K562 (cell line): ENCODE measurements around the gene ANAPC2. TPM values are rescaled to one million over a fixed set of nuclear protein-coding genes. Genes with fewer than 3 reads are reported as not detected.

Experiments
- ADNP ChIP-seq: fragments of 200-800 bp; sonication (Bioruptor generic); IDR thresholded peaks from 2 replicates; pipeline ENCODE4 v1.6.1; 2016; ENCODE audit warnings: missing genetic modification characterization, missing compliant biosample characterization
- CBX2 ChIP-seq: fragments of 200-600 bp; sonication (generic); IDR thresholded peaks from one replicate; pipeline ENCODE4 v1.6.1; 2012; ENCODE audit warnings: mild to moderate bottlenecking, low read length, inconsistent platforms; ENCODE audit not compliant: insufficient read depth, poor library complexity, severe bottlenecking
- CGGBP1 ChIP-seq: fragments of 250-450 bp; sonication (Bioruptor Pico); IDR thresholded peaks from 2 replicates; pipeline ENCODE4 v1.9.0; 2021; ENCODE audit warnings: mild to moderate bottlenecking
- ESRRA ChIP-seq: fragments of 450-650 bp; IDR thresholded peaks from 2 replicates; pipeline ENCODE4 v1.6.1; 2014; ENCODE audit warnings: low read depth, mild to moderate bottlenecking, moderate library complexity, borderline replicate concordance
- FOXJ2 ChIP-seq: fragments of 200-800 bp; sonication (Bioruptor generic); IDR thresholded peaks from 2 replicates; pipeline ENCODE4 v1.6.1; 2016; ENCODE audit warnings: missing genetic modification characterization, missing compliant biosample characterization
- HIVEP1 ChIP-seq: fragments of 250-450 bp; sonication (Bioruptor Pico); IDR thresholded peaks from 2 replicates; pipeline ENCODE4 v1.4.0; 2020; ENCODE audit warnings: mild to moderate bottlenecking
- HSF4 ChIP-seq: fragments of 250-450 bp; sonication (Bioruptor Pico); IDR thresholded peaks from 2 replicates; pipeline ENCODE4 v2.1.2; 2022; ENCODE audit warnings: mild to moderate bottlenecking, moderate library complexity, borderline replicate concordance
- IRF2 ChIP-seq: sonication (generic); formaldehyde crosslinking; IDR thresholded peaks from 2 replicates; pipeline ENCODE4 v1.8.1; 2022; ENCODE audit warnings: mild to moderate bottlenecking, missing genetic modification reagents
- L3MBTL2 ChIP-seq: fragments of 450-650 bp; IDR thresholded peaks from 2 replicates; pipeline ENCODE4 v1.6.1; 2016; ENCODE audit warnings: mild to moderate bottlenecking, moderate library complexity
- MGA ChIP-seq: fragments of 450-650 bp; IDR thresholded peaks from 2 replicates; pipeline ENCODE4 v1.6.1; 2016; ENCODE audit warnings: mild to moderate bottlenecking, moderate library complexity
- RBM34 ChIP-seq: fragments of 200-400 bp; formaldehyde crosslinking; IDR thresholded peaks from 2 replicates; pipeline ENCODE4 v1.6.1; 2018; ENCODE audit warnings: low read length, borderline replicate concordance; ENCODE audit not compliant: insufficient read depth
- USF2 ChIP-seq: sonication (generic); formaldehyde crosslinking; IDR thresholded peaks from 2 replicates; pipeline ENCODE4 v1.5.0; 2020; ENCODE audit warnings: missing genetic modification reagents
- ZNF121 ChIP-seq: sonication (generic); formaldehyde crosslinking; conservative IDR thresholded peaks from 2 replicates; pipeline ENCODE4 v1.8.0; 2022; ENCODE audit warnings: missing genetic modification reagents
- ZNF232 ChIP-seq: sonication (generic); formaldehyde crosslinking; IDR thresholded peaks from 2 replicates; pipeline ENCODE4 v1.8.0; 2022; ENCODE audit warnings: mild to moderate bottlenecking, missing genetic modification reagents
- ZNF695 ChIP-seq: fragments of 450-650 bp; formaldehyde crosslinking; IDR thresholded peaks from 2 replicates; pipeline ENCODE4 v1.4.0; 2020; ENCODE audit warnings: mild to moderate bottlenecking, moderate library complexity
- ZNF778 ChIP-seq: fragments of 450-650 bp; formaldehyde crosslinking; IDR thresholded peaks from 2 replicates; pipeline ENCODE4 v1.4.0; 2020; ENCODE audit warnings: mild to moderate bottlenecking, moderate library complexity
- polyA plus RNA-seq, 8 experiments: library from polyadenylated mRNA; depleted of rRNA in 4 of 8; stranded (reverse) in 5 of 8; unstranded in 3 of 8; fragments of >200 nt; fragmentation: Nextera tagmentation in 2 of 8; fragmentation: Illumina TruSeq in 1 of 8; extraction: Ambion mirVana in 2 of 8; extraction: Trizol in 1 of 8; gene quantifications; 2 replicates each; pipeline versions ENCODE4 v1.2.1 to v1.2.3, GENCODE V29; 2011 to 2014; ENCODE audit warnings: inconsistent platforms in 1 of 8, missing spikeins in 1 of 8
- total RNA-seq, 7 experiments: library from RNA; depleted of rRNA in 6 of 7; stranded (reverse); fragments of >200 nt in 6 of 7; fragmentation: Illumina TruSeq in 2 of 7; extraction: Trizol in 2 of 7; gene quantifications; 2 replicates each; pipeline versions ENCODE4 v1.2.1 to v1.2.3, GENCODE V29; 2011 to 2021; ENCODE audit warnings: low replicate concordance in 1 of 7

The ANAPC2 gene
- total and polyA plus RNA-seq, 9 of the 15 experiments (the other 6 are each of a cell fraction or from before 2014, with no cell fraction given): 0.11 to 56.5 (median 17.1) TPM; not detected in 1

GRCh38 chr9:137188490-137189296 is at the start of gene ANAPC2, which contains the start of gene SSNA1 (continued):
- TF ChIP-seq HSF4 (CRISPR knock-in tag) (no peak), ZNF121 (no peak), ADNP (tag) (no peak), ZNF695 (CRISPR knock-in tag) (no peak), ZNF778 (no peak), IRF2 (no peak), MGA (no peak), L3MBTL2 (peak; percentile 72), RBM34 (no peak), CBX2 (no peak), USF2 (CRISPR knock-in tag) (no peak), CGGBP1 (CRISPR knock-in tag) (peak; percentile 35; the same call in 1 of the 2 replicates), HIVEP1 (no peak), ZNF232 (no peak), ESRRA (peak; percentile 81), FOXJ2 (tag) (no peak)
